Glutamatergic neuron (in vitro differentiated cells): ENCODE data around the gene MMP23B. TPM values are rescaled to one million over a fixed set of nuclear protein-coding genes. Genes with fewer than 3 reads are reported as not detected.
"Not testable (repeated sequence)": the region's sequence is repeated elsewhere in the genome, so short reads cannot be mapped to it uniquely, and the experiment has no call there.

ENCODE experiments used
- DNase-seq: peaks from one replicate; pipeline ENCODE4 v3.0.0; 2022
- H3K27ac Mint-ChIP-seq: one replicate; pipeline ENCODE4 v1.8.0; 2020; ENCODE audit warnings: mild to moderate bottlenecking, mixed read lengths, inconsistent platforms; ENCODE audit not compliant: unreplicated experiment
- H3K27me3 Mint-ChIP-seq: one replicate; pipeline ENCODE4 v1.8.0; 2020; ENCODE audit warnings: mild to moderate bottlenecking, moderate library complexity, mixed read lengths, inconsistent platforms; ENCODE audit not compliant: unreplicated experiment
- H3K36me3 Mint-ChIP-seq: one replicate; pipeline ENCODE4 v1.8.0; 2020; ENCODE audit warnings: mild to moderate bottlenecking, mixed read lengths, inconsistent platforms; ENCODE audit not compliant: unreplicated experiment
- H3K4me1 Mint-ChIP-seq: one replicate; pipeline ENCODE4 v1.8.0; 2020; ENCODE audit warnings: mild to moderate bottlenecking, low read depth, mixed read lengths, inconsistent platforms; ENCODE audit not compliant: unreplicated experiment
- H3K4me3 Mint-ChIP-seq: one replicate; pipeline ENCODE4 v1.8.0; 2020; ENCODE audit warnings: mild to moderate bottlenecking, mixed read lengths, inconsistent platforms; ENCODE audit not compliant: unreplicated experiment
- H3K9me3 Mint-ChIP-seq: one replicate; pipeline ENCODE4 v1.8.0; 2020; ENCODE audit warnings: mild to moderate bottlenecking, moderate library complexity, mixed read lengths, inconsistent platforms; ENCODE audit not compliant: unreplicated experiment
- CTCF ChIP-seq: fragments of 200-600 bp; sonication (generic); IDR thresholded peaks from one replicate; pipeline ENCODE4 v1.5.0; 2021; ENCODE audit not compliant: partially characterized antibody, unreplicated experiment
- total RNA-seq: library from RNA; stranded (reverse); fragmentation: NEBNext Ultra II Directional; extraction: Animal tissue kit (Norgen Biotek cat#: 25700); gene quantifications from one replicate; pipeline ENCODE4 v1.2.1, GENCODE V29; 2021; ENCODE audit not compliant: unreplicated experiment

Gene MMP23B
- total RNA-seq, 1 donor from 2014 or later = 162 TPM

GRCh38 chr1:1639368-1639767 lies 7.4 kb downstream of the MMP23B start:
- not testable (repeated sequence) for H3K9me3 Mint-ChIP-seq, H3K36me3 Mint-ChIP-seq, DNase-seq, H3K27ac Mint-ChIP-seq, H3K4me3 Mint-ChIP-seq, H3K27me3 Mint-ChIP-seq, H3K4me1 Mint-ChIP-seq

GRCh38 chr1:1640081-1640480 lies 8.1 kb downstream of the MMP23B start:
- DNase-seq, H3K4me1 Mint-ChIP-seq, H3K27me3 Mint-ChIP-seq, H3K27ac Mint-ChIP-seq, H3K4me3 Mint-ChIP-seq, H3K9me3 Mint-ChIP-seq, H3K36me3 Mint-ChIP-seq: not testable (repeated sequence)

GRCh38 chr1:1640711-1641461 lies 8.9 kb downstream of the MMP23B start:
- H3K27ac Mint-ChIP-seq = not testable (repeated sequence)

GRCh38 chr1:1646326-1646725 lies 14.4 kb downstream of the MMP23B start:
- not testable (repeated sequence) for H3K4me3 Mint-ChIP-seq, H3K4me1 Mint-ChIP-seq, DNase-seq, H3K27me3 Mint-ChIP-seq, H3K36me3 Mint-ChIP-seq, H3K9me3 Mint-ChIP-seq
- H3K27ac Mint-ChIP-seq = peak overlapping the region; percentile 3

More at GRCh38 chr1:1640711-1641461, 8.9 kb downstream of the MMP23B start:
- H3K4me3 Mint-ChIP-seq, H3K36me3 Mint-ChIP-seq, H3K27me3 Mint-ChIP-seq, H3K4me1 Mint-ChIP-seq, DNase-seq, H3K9me3 Mint-ChIP-seq: not testable (repeated sequence)

- not testable (repeated sequence) for DNase-seq, H3K9me3 Mint-ChIP-seq, H3K27ac Mint-ChIP-seq, H3K4me1 Mint-ChIP-seq, H3K27me3 Mint-ChIP-seq, H3K4me3 Mint-ChIP-seq, H3K36me3 Mint-ChIP-seq
Observed at GRCh38 chr1:1647567-1648241, 15.7 kb downstream of the MMP23B start.

GRCh38 chr1:1648265-1648664 lies 16.3 kb downstream of the MMP23B start:
- not testable (repeated sequence) for H3K36me3 Mint-ChIP-seq, H3K27ac Mint-ChIP-seq, H3K4me3 Mint-ChIP-seq, H3K9me3 Mint-ChIP-seq, DNase-seq, H3K27me3 Mint-ChIP-seq, H3K4me1 Mint-ChIP-seq

GRCh38 chr1:1658583-1659549 lies 26.9 kb downstream of the MMP23B start, which contains the start of gene CDK11B:
CDK11B (minus strand) TSS chr1:1659004; CDS start chr1:1657485, 1,519 bp downstream.
- not testable (repeated sequence) for H3K27me3 Mint-ChIP-seq, H3K36me3 Mint-ChIP-seq, H3K4me1 Mint-ChIP-seq, H3K9me3 Mint-ChIP-seq
- peak; percentile 89 for DNase-seq
- H3K27ac Mint-ChIP-seq = peak within 1 kb of the TSS; percentile 98
- H3K4me3 Mint-ChIP-seq = peak within 1 kb of the TSS; percentile 94
- peak; percentile 59 for TF ChIP-seq CTCF

- H3K27ac Mint-ChIP-seq, H3K9me3 Mint-ChIP-seq, H3K27me3 Mint-ChIP-seq, H3K4me1 Mint-ChIP-seq, DNase-seq, H3K36me3 Mint-ChIP-seq, H3K4me3 Mint-ChIP-seq: not testable (repeated sequence)
Observed at GRCh38 chr1:1662392-1662791, 30.4 kb downstream of the MMP23B start.

- H3K27ac Mint-ChIP-seq = not testable (repeated sequence)
Observed at GRCh38 chr1:1662830-1663560, 31.0 kb downstream of the MMP23B start.

GRCh38 chr1:1664318-1664717 lies 32.3 kb downstream of the MMP23B start:
- H3K27ac Mint-ChIP-seq, H3K4me3 Mint-ChIP-seq, H3K27me3 Mint-ChIP-seq, H3K9me3 Mint-ChIP-seq, H3K4me1 Mint-ChIP-seq, H3K36me3 Mint-ChIP-seq, DNase-seq: not testable (repeated sequence)

More at GRCh38 chr1:1662830-1663560, 31.0 kb downstream of the MMP23B start:
- DNase-seq, H3K4me3 Mint-ChIP-seq, H3K27me3 Mint-ChIP-seq, H3K36me3 Mint-ChIP-seq, H3K9me3 Mint-ChIP-seq, H3K4me1 Mint-ChIP-seq: not testable (repeated sequence)
